Vagina (tissue), 2 donors: ENCODE data around the gene EID1. TPM values are rescaled to one million over a fixed set of nuclear protein-coding genes. Genes with fewer than 3 reads are reported as not detected.

Experiments used
- DNase-seq, 2 donors: peaks; one replicate each; pipeline ENCODE4 v3.0.0-alpha.2; 2017; ENCODE audit errors: extremely low spot score in 2 of 2
- H3K27ac ChIP-seq: fragments of 200-600 bp; sonication (generic); one replicate; pipeline ENCODE4 v1.5.1; 2019
- H3K27me3 ChIP-seq: fragments of 200-600 bp; sonication (generic); one replicate; pipeline ENCODE4 v1.5.1; 2019
- H3K36me3 ChIP-seq, 2 donors: fragments of 200-600 bp; sonication (generic); one replicate each; pipeline ENCODE4 v1.5.1; 2017 to 2019
- H3K4me1 ChIP-seq: fragments of 200-600 bp; sonication (generic); one replicate; pipeline ENCODE4 v1.5.1; 2019
- H3K4me3 ChIP-seq, 2 donors: fragments of 200-600 bp; sonication (generic); 1 replicate in 1 of 2; 2 replicates in 1 of 2; pipeline ENCODE4 v1.5.1; 2016 to 2019
- H3K9me3 ChIP-seq: fragments of 200-600 bp; sonication (generic); one replicate; pipeline ENCODE4 v1.5.1; 2019
- POLR2A ChIP-seq, 2 donors: fragments of 450-650 bp; IDR thresholded peaks; one replicate each; pipeline ENCODE4 v1.6.1; 2017; ENCODE audit warnings: antibody characterized with exemption in 2 of 2, mild to moderate bottlenecking in 2 of 2, moderate library complexity in 2 of 2
- POLR2AphosphoS5 ChIP-seq, 2 donors: sonication (generic); formaldehyde crosslinking; IDR thresholded peaks; one replicate each; pipeline ENCODE4 v1.9.0; 2017; ENCODE audit warnings: antibody characterized with exemption in 2 of 2, mild to moderate bottlenecking in 2 of 2, low read depth in 1 of 2; ENCODE audit not compliant: insufficient read depth in 1 of 2
- intact Hi-C: fragments of 100-400 bp; cut with DNase I; formaldehyde crosslinking; loops from one replicate; pipeline ENCODE4 v1.15.1; 2023
- total RNA-seq: library from RNA; depleted of rRNA; stranded (reverse); fragments of >200 nt; gene quantifications from one replicate; pipeline ENCODE4 v1.2.3, GENCODE V29; 2016
- TF ChIP-seq, protein P1 (sequence below), 3 experiments: fragments of 450-650 bp in 2 of 3; fragments of 200-600 bp in 1 of 3; sonication (generic) in 1 of 3; IDR thresholded peaks; one replicate each; pipeline ENCODE4 v1.5.1; 2017 to 2019; ENCODE audit warnings: antibody characterized with exemption in 3 of 3, mild to moderate bottlenecking in 2 of 3, moderate library complexity in 2 of 3

EID1 gene
- total RNA-seq, 1 donor from 2014 or later, result 175 TPM

DNA sequence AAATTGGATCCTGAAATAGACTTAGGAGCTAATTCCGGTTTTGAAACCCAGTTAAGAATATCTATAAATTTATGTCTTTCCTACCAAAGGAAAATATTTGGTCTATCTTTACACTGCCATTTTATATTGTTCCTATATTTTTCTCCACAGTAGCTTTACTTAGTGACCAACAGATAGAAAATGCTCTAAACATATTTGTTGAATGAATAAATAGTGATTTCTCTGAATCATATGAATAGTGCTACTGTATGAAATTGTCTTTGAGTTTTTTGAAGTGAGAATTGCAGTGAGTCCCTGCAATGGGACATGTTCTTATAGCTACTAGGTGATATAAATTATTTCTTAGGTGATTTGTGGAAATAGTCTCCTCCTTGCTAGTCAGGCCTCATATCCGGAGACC lies 18.5 kb upstream of the EID1 start:
- Histone ChIP-seq H3K4me1 (peaks cover 11% of the 10 kb centered on the region), H3K27ac (no peak overlapping the region), H3K27me3 (no peaks in the 10 kb centered on the region), H3K36me3 (no peaks in the 10 kb centered on the region), H3K9me3 (no peaks in the 10 kb centered on the region), H3K4me3 (no peak overlapping the region)
- DNase-seq, result no peak
- intact Hi-C loops, result no loop called here
- TF ChIP-seq POLR2AphosphoS5 (IDR thresholded peaks at IDR 0.05; ENCODE audit: insufficient read depth in 1 of 2, low read depth in 1 of 2) (no peak), POLR2A (IDR thresholded peaks at IDR 0.05) (no peak)
- TF ChIP-seq, protein P1, sequence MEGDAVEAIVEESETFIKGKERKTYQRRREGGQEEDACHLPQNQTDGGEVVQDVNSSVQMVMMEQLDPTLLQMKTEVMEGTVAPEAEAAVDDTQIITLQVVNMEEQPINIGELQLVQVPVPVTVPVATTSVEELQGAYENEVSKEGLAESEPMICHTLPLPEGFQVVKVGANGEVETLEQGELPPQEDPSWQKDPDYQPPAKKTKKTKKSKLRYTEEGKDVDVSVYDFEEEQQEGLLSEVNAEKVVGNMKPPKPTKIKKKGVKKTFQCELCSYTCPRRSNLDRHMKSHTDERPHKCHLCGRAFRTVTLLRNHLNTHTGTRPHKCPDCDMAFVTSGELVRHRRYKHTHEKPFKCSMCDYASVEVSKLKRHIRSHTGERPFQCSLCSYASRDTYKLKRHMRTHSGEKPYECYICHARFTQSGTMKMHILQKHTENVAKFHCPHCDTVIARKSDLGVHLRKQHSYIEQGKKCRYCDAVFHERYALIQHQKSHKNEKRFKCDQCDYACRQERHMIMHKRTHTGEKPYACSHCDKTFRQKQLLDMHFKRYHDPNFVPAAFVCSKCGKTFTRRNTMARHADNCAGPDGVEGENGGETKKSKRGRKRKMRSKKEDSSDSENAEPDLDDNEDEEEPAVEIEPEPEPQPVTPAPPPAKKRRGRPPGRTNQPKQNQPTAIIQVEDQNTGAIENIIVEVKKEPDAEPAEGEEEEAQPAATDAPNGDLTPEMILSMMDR (IDR thresholded peaks at IDR 0.05), result no peak

DNA sequence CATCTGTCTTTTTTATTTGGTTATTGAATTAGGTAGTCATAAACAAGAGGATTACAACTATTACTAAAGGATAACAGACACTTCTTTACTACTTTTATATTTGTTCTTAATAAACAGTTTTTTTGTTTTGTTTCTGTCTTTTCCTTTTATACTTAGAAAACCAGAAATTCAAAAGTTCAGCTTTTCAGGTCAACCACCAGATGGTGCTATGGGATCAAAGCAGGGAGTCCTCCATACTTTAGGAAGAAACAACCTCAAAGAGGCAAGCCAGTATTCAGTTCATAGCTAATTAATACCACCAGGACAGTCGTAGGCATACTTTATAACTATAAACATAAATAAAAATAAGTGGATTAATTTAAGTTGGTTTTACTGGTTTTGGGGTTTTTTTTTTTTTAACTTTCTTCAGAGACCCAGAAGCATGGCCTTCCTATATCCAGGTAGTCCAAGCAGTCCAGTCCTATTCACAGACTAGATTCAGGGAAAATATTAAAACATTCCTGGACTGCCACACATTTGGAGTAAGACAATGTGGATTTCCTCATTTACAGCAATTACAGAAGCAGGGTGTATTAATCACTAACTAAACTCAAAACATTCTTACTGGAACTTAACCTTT lies 16.0 kb upstream of the EID1 start:
- no peak for DNase-seq
- intact Hi-C loops, result loop anchor here (10.0 kb wide), 1 partner anchor 283 kb away; no protein-coding TSS in a partner anchor
- Histone ChIP-seq H3K4me3 (no peak overlapping the region), H3K9me3 (no peaks in the 10 kb centered on the region), H3K36me3 (no peaks in the 10 kb centered on the region), H3K27me3 (no peaks in the 10 kb centered on the region), H3K4me1 (peaks cover 4% of the 10 kb centered on the region), H3K27ac (no peak overlapping the region)
- no peak for TF ChIP-seq POLR2A (IDR thresholded peaks at IDR 0.05)
- TF ChIP-seq POLR2AphosphoS5 (IDR thresholded peaks at IDR 0.05; ENCODE audit: insufficient read depth in 1 of 2, low read depth in 1 of 2), result peak in 1 of 2 donors; percentile 25
- TF ChIP-seq, protein P1 (IDR thresholded peaks at IDR 0.05), result peak; percentile 73 to 82 (median 79)

GRCh38 chr15:48862705-48863104 lies 15.2 kb upstream of the EID1 start:
- intact Hi-C loops, result loop anchor here (10.0 kb wide), 1 partner anchor 282 kb away; no protein-coding TSS in a partner anchor
- Histone ChIP-seq H3K27me3 (no peaks in the 10 kb centered on the region), H3K4me3 (no peak overlapping the region), H3K36me3 (no peaks in the 10 kb centered on the region), H3K9me3 (no peaks in the 10 kb centered on the region), H3K27ac (no peak overlapping the region), H3K4me1 (peaks cover 4% of the 10 kb centered on the region)
- DNase-seq, result no peak
- TF ChIP-seq, protein P1 (IDR thresholded peaks at IDR 0.05), result no peak
- no peak for TF ChIP-seq POLR2A (IDR thresholded peaks at IDR 0.05)
- TF ChIP-seq POLR2AphosphoS5 (IDR thresholded peaks at IDR 0.05; ENCODE audit: insufficient read depth in 1 of 2, low read depth in 1 of 2), result no peak

DNA sequence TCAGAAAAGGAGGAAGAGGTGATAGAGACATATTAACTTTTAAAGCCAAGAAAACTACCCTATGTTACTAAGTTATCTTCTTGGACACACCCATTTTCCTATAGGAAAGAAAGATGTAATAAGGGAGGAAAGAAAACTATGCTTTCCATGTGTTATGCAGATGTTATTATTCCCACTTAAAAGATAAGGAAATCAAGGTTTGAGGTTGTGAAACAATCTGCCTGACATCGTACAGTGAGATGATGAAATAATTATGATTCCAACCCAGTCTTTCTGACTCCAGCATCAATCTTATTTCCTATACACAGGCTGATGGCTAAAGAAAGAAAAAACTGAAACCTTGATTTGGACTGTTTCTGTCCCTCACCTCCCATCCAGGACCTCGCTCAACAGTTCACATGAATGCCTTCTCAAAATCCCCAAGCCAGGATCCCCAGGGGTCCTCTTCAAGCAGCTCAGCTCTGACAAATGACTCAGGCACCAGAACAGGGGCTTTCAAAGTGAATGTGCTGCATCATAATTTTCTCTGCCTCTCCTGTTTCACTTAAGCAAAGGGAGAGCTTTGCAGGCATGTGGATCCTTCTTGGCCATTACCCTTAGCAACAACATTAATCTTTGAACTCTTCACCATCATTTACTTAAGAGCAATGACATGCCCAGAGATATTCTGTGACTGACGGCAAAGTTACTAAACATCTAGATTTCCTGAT lies 12.4 kb upstream of the EID1 start:
- Histone ChIP-seq H3K9me3 (no peaks in the 10 kb centered on the region), H3K4me1 (no peaks in the 10 kb centered on the region), H3K36me3 (no peaks in the 10 kb centered on the region), H3K27ac (peak overlapping the region; percentile 7), H3K4me3 (no peak overlapping the region), H3K27me3 (no peaks in the 10 kb centered on the region)
- no peak for DNase-seq
- no peak for TF ChIP-seq POLR2A (IDR thresholded peaks at IDR 0.05)
- TF ChIP-seq, protein P1 (IDR thresholded peaks at IDR 0.05), result no peak
- no peak for TF ChIP-seq POLR2AphosphoS5 (IDR thresholded peaks at IDR 0.05; ENCODE audit: insufficient read depth in 1 of 2, low read depth in 1 of 2)
- intact Hi-C loops, result loop anchor here (10.0 kb wide), 1 partner anchor 279 kb away; no protein-coding TSS in a partner anchor

GRCh38 chr15:48866141-48866563 lies 11.8 kb upstream of the EID1 start:
- no peak for TF ChIP-seq POLR2AphosphoS5 (IDR thresholded peaks at IDR 0.05; ENCODE audit: insufficient read depth in 1 of 2, low read depth in 1 of 2)
- TF ChIP-seq POLR2A (IDR thresholded peaks at IDR 0.05), result no peak
- TF ChIP-seq, protein P1 (IDR thresholded peaks at IDR 0.05), result no peak
- Histone ChIP-seq H3K36me3 (no peaks in the 10 kb centered on the region), H3K27me3 (no peaks in the 10 kb centered on the region), H3K27ac (peak overlapping the region; percentile 7), H3K4me1 (no peaks in the 10 kb centered on the region), H3K9me3 (no peaks in the 10 kb centered on the region), H3K4me3 (no peak overlapping the region)
- intact Hi-C loops, result loop anchor here (10.0 kb wide), 1 partner anchor 279 kb away; no protein-coding TSS in a partner anchor
- DNase-seq, result no peak
